Left lobe of liver (tissue), 2 donors: Measurements from ENCODE around the gene ENKD1. TPM values are rescaled to one million over a fixed set of nuclear protein-coding genes. Genes with fewer than 3 reads are reported as not detected.
A peak's percentile ranks its signal among the peaks of the same experiment; 100 is the strongest.

Source experiments
- ATAC-seq: fragments of 200-7000 bp; cut with Tn5 transposase; one replicate; pipeline ENCODE4 v1.9.1; 2020; ENCODE audit warnings: mild to moderate bottlenecking, moderate library complexity
- DNase-seq: peaks from one replicate; pipeline ENCODE4 v3.0.0-alpha.2; 2020; ENCODE audit warnings: low spot score
- total RNA-seq: library from RNA; stranded (reverse); gene quantifications from one replicate; pipeline ENCODE4 v1.2.1, GENCODE V29; 2021
- donor health status: DM: no; HTN: no; CAD: no; lungs with moderate emphysema.
- donor health status: DM: no; HTN: yes; CAD: no.

ENKD1 gene
- total RNA-seq, 1 donor from 2014 or later = 10.6 TPM

- ATAC-seq (peak; percentile 60), DNase-seq (no peak)
Observed at GRCh38 chr16:67652578-67653127, 13.9 kb downstream of the ENKD1 start.

GRCh38 chr16:67651847-67652246 lies 14.7 kb downstream of the ENKD1 start:
- DNase-seq (no peak), ATAC-seq (no peak)

GRCh38 chr16:67651039-67651438 lies 15.5 kb downstream of the ENKD1 start:
- ATAC-seq = no peak

GRCh38 chr16:67650023-67650422 lies 16.5 kb downstream of the ENKD1 start:
- no peak for ATAC-seq
- no peak for DNase-seq

More at GRCh38 chr16:67651039-67651438, 15.5 kb downstream of the ENKD1 start:
- no peak for DNase-seq

GRCh38 chr16:67649494-67649931 lies 17.0 kb downstream of the ENKD1 start:
- no peak for DNase-seq

GRCh38 chr16:67648764-67649407 lies 17.7 kb downstream of the ENKD1 start:
- DNase-seq = no peak
- ATAC-seq = no peak

More at GRCh38 chr16:67649494-67649931, 17.0 kb downstream of the ENKD1 start:
- ATAC-seq = peak; percentile 76

GRCh38 chr16:67648088-67648763 lies 18.3 kb downstream of the ENKD1 start:
- no peak for ATAC-seq
- DNase-seq = no peak

GRCh38 chr16:67647681-67648080 lies 18.9 kb downstream of the ENKD1 start:
- no peak for ATAC-seq
- no peak for DNase-seq

- DNase-seq = no peak
Observed at GRCh38 chr16:67647111-67647651, 19.4 kb downstream of the ENKD1 start.

GRCh38 chr16:67645397-67646121 lies 21.0 kb downstream of the ENKD1 start:
- ATAC-seq (no peak), DNase-seq (no peak)

More at GRCh38 chr16:67647111-67647651, 19.4 kb downstream of the ENKD1 start:
- no peak for ATAC-seq

GRCh38 chr16:67644038-67644437 lies 22.5 kb downstream of the ENKD1 start:
- ATAC-seq = no peak
- no peak for DNase-seq

- peak; percentile 90 for ATAC-seq
- DNase-seq = peak; percentile 89
Observed at GRCh38 chr16:67641779-67642708, 24.5 kb downstream of the ENKD1 start.

GRCh38 chr16:67637625-67638024 lies 28.9 kb downstream of the ENKD1 start:
- no peak for DNase-seq
- no peak for ATAC-seq

- no peak for DNase-seq
- ATAC-seq = no peak
Observed at GRCh38 chr16:67636713-67637112, 29.8 kb downstream of the ENKD1 start.

GRCh38 chr16:67632415-67633172 lies 34.0 kb downstream of the ENKD1 start:
- DNase-seq = no peak

GRCh38 chr16:67628216-67628615 lies 38.3 kb downstream of the ENKD1 start:
- ATAC-seq (no peak), DNase-seq (no peak)

More at GRCh38 chr16:67632415-67633172, 34.0 kb downstream of the ENKD1 start:
- ATAC-seq = peak; percentile 58

GRCh38 chr16:67613808-67614207 lies 52.7 kb downstream of the ENKD1 start:
- ATAC-seq = no peak

More at GRCh38 chr16:67613808-67614207, 52.7 kb downstream of the ENKD1 start:
- no peak for DNase-seq
